Activated gamma-delta T cell treated with anti-CD3 and anti-CD28 coated beads, Interleukin-2, amount 50 U/mL, for 16 hours (primary cell): ENCODE data around the gene MALRD1.

Experiments
- DNase-seq: peaks from one replicate; pipeline ENCODE4 v3.0.0-alpha.2; 2020; ENCODE audit warnings: low read depth

The MALRD1 gene

GRCh38 chr10:19577807-19578206, 529.2 kb downstream of the MALRD1 start:
- DNase-seq: no peak

- no peak for DNase-seq
These were observed 530.0 kb downstream of the MALRD1 start for GRCh38 chr10:19578571-19578970.

- no peak for DNase-seq
These were observed 531.4 kb downstream of the MALRD1 start for GRCh38 chr10:19579761-19580545.

- DNase-seq: no peak
These were observed 532.1 kb downstream of the MALRD1 start for GRCh38 chr10:19580691-19581090.

- DNase-seq: no peak
These were observed 540.0 kb downstream of the MALRD1 start for GRCh38 chr10:19588608-19589007.

GRCh38 chr10:19592276-19592675, 543.7 kb downstream of the MALRD1 start:
- no peak for DNase-seq

GRCh38 chr10:19595212-19595845, 546.7 kb downstream of the MALRD1 start:
- no peak for DNase-seq

GRCh38 chr10:19605806-19606205, 557.2 kb downstream of the MALRD1 start:
- no peak for DNase-seq

- DNase-seq: no peak
These were observed 558.4 kb downstream of the MALRD1 start for GRCh38 chr10:19606968-19607367.

- DNase-seq: no peak
These were observed 563.2 kb downstream of the MALRD1 start for GRCh38 chr10:19611775-19612174.

GRCh38 chr10:19616966-19617365, 568.4 kb downstream of the MALRD1 start:
- no peak for DNase-seq

- no peak for DNase-seq
These were observed 572.2 kb downstream of the MALRD1 start for GRCh38 chr10:19620811-19621210.

GRCh38 chr10:19623321-19623720, 574.7 kb downstream of the MALRD1 start:
- DNase-seq: no peak

- DNase-seq: no peak
These were observed 577.6 kb downstream of the MALRD1 start for GRCh38 chr10:19626156-19626555.

GRCh38 chr10:19628767-19629560, 580.4 kb downstream of the MALRD1 start:
- no peak for DNase-seq

GRCh38 chr10:19629567-19629966, 581.0 kb downstream of the MALRD1 start:
- no peak for DNase-seq

GRCh38 chr10:19634163-19634562, 585.6 kb downstream of the MALRD1 start:
- DNase-seq: no peak

- DNase-seq: no peak
These were observed 589.7 kb downstream of the MALRD1 start for GRCh38 chr10:19638182-19638895.

- no peak for DNase-seq
These were observed 590.3 kb downstream of the MALRD1 start for GRCh38 chr10:19638896-19639233.

GRCh38 chr10:19640566-19641263, 592.1 kb downstream of the MALRD1 start:
- DNase-seq: no peak

GRCh38 chr10:19651549-19651948, 602.9 kb downstream of the MALRD1 start:
- DNase-seq: no peak

- no peak for DNase-seq
These were observed 604.1 kb downstream of the MALRD1 start for GRCh38 chr10:19652750-19653149.
